Esophagus muscularis mucosa (tissue), 4 donors: ENCODE measurements around the gene VAPA. TPM values are rescaled to one million over a fixed set of nuclear protein-coding genes. Genes with fewer than 3 reads are reported as not detected.

ENCODE experiments used
- DNase-seq: peaks from one replicate; pipeline ENCODE4 v3.0.0-alpha.2; 2017; ENCODE audit errors: extremely low spot score
- H3K27ac ChIP-seq, 4 donors: fragments of 200-600 bp; sonication (generic); replicated peaks in 1 of 4; 1 replicate in 3 of 4; 2 replicates in 1 of 4; pipeline ENCODE4 v1.5.1; 2016 to 2019; ENCODE audit warnings: mild to moderate bottlenecking in 1 of 4
- H3K27me3 ChIP-seq, 4 donors: fragments of 200-600 bp; sonication (generic); one replicate each; pipeline versions ENCODE4 v1.5.1 to v1.6.0; 2016 to 2019
- H3K36me3 ChIP-seq, 4 donors: fragments of 200-600 bp; sonication (generic); one replicate each; pipeline ENCODE4 v1.5.1; 2016 to 2019
- H3K4me1 ChIP-seq, 4 donors: fragments of 200-600 bp; sonication (generic); one replicate each; pipeline ENCODE4 v1.5.1; 2016 to 2019
- H3K4me3 ChIP-seq, 4 donors: fragments of 200-600 bp; sonication (generic); 1 replicate in 2 of 4; 2 replicates in 2 of 4; pipeline ENCODE4 v1.5.1; 2016 to 2019; ENCODE audit warnings: mild to moderate bottlenecking in 4 of 4, moderate library complexity in 1 of 4
- H3K9me3 ChIP-seq, 4 donors: fragments of 200-600 bp; sonication (generic); 1 replicate in 3 of 4; 2 replicates in 1 of 4; pipeline ENCODE4 v1.5.1; 2016 to 2019
- CTCF ChIP-seq, 3 experiments: fragments of 200-600 bp in 2 of 3; fragments of 450-650 bp in 1 of 3; sonication (generic) in 2 of 3; IDR thresholded peaks; one replicate each; pipeline ENCODE4 v1.5.1; 2017 to 2019; ENCODE audit warnings: antibody characterized with exemption in 3 of 3, mild to moderate bottlenecking in 2 of 3, moderate library complexity in 1 of 3
- EP300 ChIP-seq: sonication (generic); formaldehyde crosslinking; IDR thresholded peaks from one replicate; pipeline ENCODE4 v1.6.1; 2017; ENCODE audit warnings: antibody characterized with exemption
- POLR2A ChIP-seq: fragments of 450-650 bp; IDR thresholded peaks from one replicate; pipeline ENCODE4 v1.6.1; 2017; ENCODE audit warnings: antibody characterized with exemption, moderate library complexity, mild to moderate bottlenecking, low read depth
- POLR2AphosphoS5 ChIP-seq, 2 donors: sonication (generic); formaldehyde crosslinking; IDR thresholded peaks; one replicate each; pipeline ENCODE4 v1.6.1; 2017; ENCODE audit warnings: antibody characterized with exemption in 2 of 2
- WGBS: methylation state at CpG from one replicate; pipeline ENCODE4 v1.1.5; 2018; 5-methylcytosine and 5-hydroxymethylcytosine counted together
- intact Hi-C: fragments of 100-400 bp; cut with DNase I; formaldehyde crosslinking; loops from one replicate; pipeline ENCODE4 v1.15.1; 2023
- total RNA-seq, 4 donors: library from RNA; depleted of rRNA; stranded (reverse); fragments of >200 nt; gene quantifications; one replicate each; pipeline versions ENCODE4 v1.1.0 to v1.2.1, GENCODE V29; 2016

VAPA gene
- 100 to 1,000 TPM; 198 to 336 (median 260) TPM for total RNA-seq

- Histone ChIP-seq H3K4me1 (peaks cover 25 to 42% (median 39%) of the 10 kb centered on the region in 4 donors), H3K9me3 (no peaks in the 10 kb centered on the region), H3K27me3 (no peaks in the 10 kb centered on the region), H3K36me3 (no peaks in the 10 kb centered on the region), H3K4me3 (peak within 1 kb of the TSS; percentile 76 to 95 (median 92)), H3K27ac (peak within 1 kb of the TSS; percentile 100)
- intact Hi-C loops = loop anchor here (10.0 kb wide), 1 partner anchor 299 kb away; the partner anchor contains the start of gene PPP4R1
- peak; percentile 97 for DNase-seq
- TF ChIP-seq CTCF (IDR thresholded peaks at IDR 0.05) = peak in 1 of 3 experiments; percentile 7
- TF ChIP-seq POLR2AphosphoS5 (IDR thresholded peaks at IDR 0.05) = peak; percentile 94 to 99
- peak; percentile 94 for TF ChIP-seq POLR2A
- no peak for TF ChIP-seq EP300
- WGBS = 0% methylated on average over 3 of the region's 87 CpGs
Observed at GRCh38 chr18:9913526-9914333, at the start of gene VAPA. TSS of gene VAPA (plus strand) at chr18:9914016. CDS start at chr18:9914257, 241 bp downstream.

GRCh38 chr18:9865764-9866490 lies 47.9 kb upstream of the VAPA start:
- H3K4me1 ChIP-seq = peaks cover 0 to 17% (median 12%) of the 10 kb centered on the region in 4 donors
- no peak overlapping the region for H3K27ac ChIP-seq
- no peak for DNase-seq
- 93% methylated on average over 7 of the region's 7 CpGs for WGBS
- no peak for TF ChIP-seq CTCF (IDR thresholded peaks at IDR 0.05)
- no peak for TF ChIP-seq POLR2A
- no peak for TF ChIP-seq EP300
- no peak for TF ChIP-seq POLR2AphosphoS5 (IDR thresholded peaks at IDR 0.05)
- H3K27me3 ChIP-seq = no peaks in the 10 kb centered on the region
- H3K9me3 ChIP-seq = peaks cover 0 to 8% (median 3%) of the 10 kb centered on the region in 4 donors
- H3K36me3 ChIP-seq = peaks cover 0 to 10% (median 3%) of the 10 kb centered on the region in 4 donors
- H3K4me3 ChIP-seq = no peak overlapping the region
- intact Hi-C loops = no loop called here

GRCh38 chr18:9866627-9867026 lies 47.2 kb upstream of the VAPA start:
- Histone ChIP-seq H3K9me3 (peaks cover 0 to 8% (median 3%) of the 10 kb centered on the region in 4 donors), H3K27me3 (no peaks in the 10 kb centered on the region), H3K27ac (no peak overlapping the region), H3K36me3 (peaks cover 0 to 7% (median 2%) of the 10 kb centered on the region in 4 donors), H3K4me1 (peaks cover 0 to 17% (median 12%) of the 10 kb centered on the region in 4 donors), H3K4me3 (no peak overlapping the region)
- WGBS = 75% methylated on average over 2 of the region's 3 CpGs
- TF ChIP-seq POLR2A (no peak), CTCF (IDR thresholded peaks at IDR 0.05) (no peak), POLR2AphosphoS5 (IDR thresholded peaks at IDR 0.05) (no peak), EP300 (no peak)
- intact Hi-C loops = no loop called here
- no peak for DNase-seq

- Histone ChIP-seq H3K4me3 (no peak overlapping the region), H3K36me3 (peaks cover 0 to 7% (median under 1%) of the 10 kb centered on the region in 4 donors), H3K27me3 (no peaks in the 10 kb centered on the region), H3K4me1 (peaks cover 0 to 17% (median 12%) of the 10 kb centered on the region in 4 donors), H3K27ac (no peak overlapping the region), H3K9me3 (peaks cover 0 to 8% (median 3%) of the 10 kb centered on the region in 4 donors)
- DNase-seq = no peak
- intact Hi-C loops = no loop called here
- 90% methylated on average over 4 of the region's 4 CpGs for WGBS
- TF ChIP-seq POLR2AphosphoS5 (IDR thresholded peaks at IDR 0.05) (no peak), CTCF (IDR thresholded peaks at IDR 0.05) (no peak), POLR2A (no peak)
Observed at GRCh38 chr18:9867071-9867594, 46.7 kb upstream of the VAPA start.
